ENCODE measurements around the gene MBNL2. TPM values are rescaled to one million over a fixed set of nuclear protein-coding genes. Genes with fewer than 3 reads are reported as not detected.

The MBNL2 gene
- total and polyA plus RNA-seq, 7 donors: 11.8 to 110 (median 84.7) TPM

DNA sequence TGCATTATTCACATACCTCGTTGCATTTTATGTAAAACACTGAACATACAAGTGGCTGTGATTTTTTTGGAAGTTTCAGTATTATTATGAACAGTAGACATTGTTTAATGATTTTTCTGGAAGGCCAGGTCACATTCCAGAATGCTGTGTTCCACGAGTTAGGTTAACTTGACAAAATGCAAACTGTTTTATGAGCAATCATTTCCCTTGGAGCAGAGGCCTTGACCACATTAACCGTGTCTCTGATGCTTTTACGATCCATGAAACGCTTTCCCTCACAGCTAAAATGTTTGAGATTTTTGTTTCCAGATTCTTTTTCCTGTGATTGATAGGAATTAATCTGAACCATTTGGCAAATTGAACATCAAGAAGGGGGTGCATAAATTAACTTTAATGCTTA, 57.8 kb downstream of the MBNL2 start:
- DNase-seq: no peak

DNA sequence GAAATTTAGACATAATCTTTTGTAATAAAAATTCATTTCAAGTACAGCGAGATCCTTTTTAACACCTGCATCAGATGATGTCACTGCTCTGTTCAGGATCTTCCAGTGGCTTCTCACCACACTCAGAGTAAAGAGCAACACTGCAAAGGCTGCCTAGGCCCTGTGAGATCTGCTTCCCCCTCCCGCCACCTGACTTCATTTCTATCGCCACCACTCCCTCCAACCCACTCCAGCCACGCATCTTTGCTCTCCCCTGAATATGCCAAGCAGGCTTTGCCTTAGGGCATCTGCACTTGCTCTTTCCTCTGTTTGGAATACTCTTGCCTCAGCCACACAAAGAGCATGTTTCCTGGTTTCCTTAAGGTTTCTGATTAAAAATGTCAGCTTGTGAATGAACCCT, 58.3 kb downstream of the MBNL2 start:
- WGBS, 2 donors: 85 to 87% methylated on average over 4 of the region's 4 CpGs
- Histone ChIP-seq H3K4me3 (no peak overlapping the region), H3K9me3 (no peaks in the 10 kb centered on the region), H3K36me3 (peaks cover 0 to 4% (median 0%) of the 10 kb centered on the region in 4 donors), H3K27ac (peak overlapping the region; percentile 72 to 89 (median 80)), H3K4me1 (peaks cover 0 to 99% (median 91%) of the 10 kb centered on the region in 4 donors), H3K27me3 (no peaks in the 10 kb centered on the region)
- intact Hi-C loops (cut with DNase I): loop anchor here (5.0 kb wide), 2 partner anchors 58 to 163 kb away; partner anchors contain the start of gene MBNL2
- TF ChIP-seq POLR2AphosphoS5 (IDR thresholded peaks at IDR 0.05): peak in 1 of 4 donors; percentile 30
- no peak for TF ChIP-seq CTCF (IDR thresholded peaks at IDR 0.05)
- DNase-seq: no peak

More for the DNA sequence above, 57.8 kb downstream of the MBNL2 start:
- H3K36me3 ChIP-seq: peaks cover 0 to 4% (median 0%) of the 10 kb centered on the region in 4 donors
- H3K4me1 ChIP-seq: peaks cover 0 to 99% (median 91%) of the 10 kb centered on the region in 4 donors
- intact Hi-C loops (cut with DNase I): loop anchor here (5.0 kb wide), 2 partner anchors 58 to 163 kb away; partner anchors contain the start of gene MBNL2
- TF ChIP-seq POLR2AphosphoS5 (IDR thresholded peaks at IDR 0.05) (peak in 3 of 4 donors; percentile 55 to 82 (median 75)), EP300 (IDR thresholded peaks at IDR 0.05) (peak in 3 of 4 donors; percentile 25 to 76 (median 46)), POLR2A (IDR thresholded peaks at IDR 0.05) (no peak)
- peak overlapping the region; percentile 72 to 89 (median 80) for H3K27ac ChIP-seq
- no peak overlapping the region for H3K4me3 ChIP-seq
- no peaks in the 10 kb centered on the region for H3K27me3 ChIP-seq
- H3K9me3 ChIP-seq: no peaks in the 10 kb centered on the region
- 26 to 50% methylated on average over 5 of the region's 5 CpGs for WGBS, 2 donors

GRCh38 chr13:97281028-97281427, 58.9 kb downstream of the MBNL2 start:
- peaks cover 0 to 3% (median 0%) of the 10 kb centered on the region in 4 donors for H3K36me3 ChIP-seq
- peak overlapping the region; percentile 72 to 89 (median 80) for H3K27ac ChIP-seq
- peaks cover 0 to 99% (median 90%) of the 10 kb centered on the region in 4 donors for H3K4me1 ChIP-seq
- no peak for TF ChIP-seq POLR2A (IDR thresholded peaks at IDR 0.05)
- TF ChIP-seq POLR2AphosphoS5 (IDR thresholded peaks at IDR 0.05): no peak
- TF ChIP-seq CTCF (IDR thresholded peaks at IDR 0.05): no peak
- TF ChIP-seq EP300 (IDR thresholded peaks at IDR 0.05): no peak
- no peaks in the 10 kb centered on the region for H3K27me3 ChIP-seq
- no peaks in the 10 kb centered on the region for H3K9me3 ChIP-seq
- H3K4me3 ChIP-seq: no peak overlapping the region
- intact Hi-C loops (cut with DNase I): loop anchor here (5.0 kb wide), 2 partner anchors 59 to 164 kb away; partner anchors contain the start of gene MBNL2
- DNase-seq: no peak

DNA sequence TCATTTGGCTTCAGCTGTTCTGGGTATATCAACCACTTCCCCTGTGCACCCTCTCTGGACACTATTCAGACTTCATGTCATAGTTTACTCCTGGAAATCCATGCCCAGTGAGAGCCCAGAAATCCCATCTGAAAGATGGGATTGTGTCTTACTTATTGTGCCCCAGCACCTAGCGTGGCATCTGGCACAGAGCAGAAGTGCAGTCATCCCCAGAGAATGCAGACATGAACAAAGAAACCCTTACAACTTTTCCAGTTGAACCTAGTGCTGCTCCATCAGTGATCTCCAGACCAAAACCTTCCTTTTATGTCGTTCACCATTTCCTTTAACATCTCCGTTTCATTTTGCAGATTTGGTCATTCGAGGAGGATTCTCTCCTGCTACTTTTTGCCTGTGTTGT, 60.6 kb downstream of the MBNL2 start:
- H3K4me3 ChIP-seq: no peak overlapping the region
- H3K27me3 ChIP-seq: no peaks in the 10 kb centered on the region
- TF ChIP-seq EP300 (IDR thresholded peaks at IDR 0.05) (no peak), POLR2A (IDR thresholded peaks at IDR 0.05) (no peak), POLR2AphosphoS5 (IDR thresholded peaks at IDR 0.05) (no peak), CTCF (IDR thresholded peaks at IDR 0.05) (no peak)
- no peaks in the 10 kb centered on the region for H3K9me3 ChIP-seq
- no peaks in the 10 kb centered on the region for H3K36me3 ChIP-seq
- intact Hi-C loops (cut with DNase I): loop anchor here (5.0 kb wide), 2 partner anchors 60 to 165 kb away; partner anchors contain the start of gene MBNL2
- 92 to 96% methylated on average over 4 of the region's 4 CpGs for WGBS, 2 donors
- H3K27ac ChIP-seq: peak overlapping the region in 3 of 4 donors; percentile 72 to 89 (median 86)
- no peak for DNase-seq
- H3K4me1 ChIP-seq: peaks cover 0 to 96% (median 86%) of the 10 kb centered on the region in 4 donors

DNA sequence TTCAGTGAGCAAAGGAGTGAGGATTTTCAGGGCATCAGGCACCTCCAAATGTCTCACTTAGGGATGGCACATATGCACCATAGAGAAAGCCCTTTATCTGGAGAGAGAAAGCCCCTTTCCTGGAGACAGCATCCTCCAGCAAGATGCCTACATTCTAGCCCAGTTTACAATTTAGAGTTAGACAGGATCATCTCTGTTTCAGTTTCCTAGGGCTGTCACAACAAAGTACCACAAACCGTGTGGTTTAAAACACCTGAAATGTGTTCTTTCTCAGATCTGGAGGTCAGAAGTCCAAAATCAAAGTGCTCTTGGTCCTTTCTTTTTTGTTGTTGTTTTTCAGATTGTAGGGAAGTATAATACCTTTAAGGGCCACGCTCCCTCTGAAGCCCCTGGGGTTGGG, 61.8 kb downstream of the MBNL2 start:
- H3K36me3 ChIP-seq: no peaks in the 10 kb centered on the region
- WGBS, 2 donors: 81 to 85% methylated on average over 2 of the region's 2 CpGs
- H3K27ac ChIP-seq: peak overlapping the region; percentile 4 to 89 (median 58)
- no peak for TF ChIP-seq POLR2A (IDR thresholded peaks at IDR 0.05)
- TF ChIP-seq EP300 (IDR thresholded peaks at IDR 0.05): no peak
- no peak for TF ChIP-seq CTCF (IDR thresholded peaks at IDR 0.05)
- TF ChIP-seq POLR2AphosphoS5 (IDR thresholded peaks at IDR 0.05): no peak
- H3K9me3 ChIP-seq: no peaks in the 10 kb centered on the region
- no peak overlapping the region for H3K4me3 ChIP-seq
- H3K27me3 ChIP-seq: no peaks in the 10 kb centered on the region
- DNase-seq: no peak
- H3K4me1 ChIP-seq: peaks cover 0 to 95% (median 85%) of the 10 kb centered on the region in 4 donors
- intact Hi-C loops (cut with DNase I): loop anchor here (5.0 kb wide), 2 partner anchors 62 to 167 kb away; partner anchors contain the start of gene MBNL2
